Measurements from ENCODE around the gene UVRAG.
"Not testable (repeated sequence)": the region's sequence is repeated elsewhere in the genome, so short reads cannot be mapped to it uniquely, and the experiment has no call there.

Gene UVRAG

DNA sequence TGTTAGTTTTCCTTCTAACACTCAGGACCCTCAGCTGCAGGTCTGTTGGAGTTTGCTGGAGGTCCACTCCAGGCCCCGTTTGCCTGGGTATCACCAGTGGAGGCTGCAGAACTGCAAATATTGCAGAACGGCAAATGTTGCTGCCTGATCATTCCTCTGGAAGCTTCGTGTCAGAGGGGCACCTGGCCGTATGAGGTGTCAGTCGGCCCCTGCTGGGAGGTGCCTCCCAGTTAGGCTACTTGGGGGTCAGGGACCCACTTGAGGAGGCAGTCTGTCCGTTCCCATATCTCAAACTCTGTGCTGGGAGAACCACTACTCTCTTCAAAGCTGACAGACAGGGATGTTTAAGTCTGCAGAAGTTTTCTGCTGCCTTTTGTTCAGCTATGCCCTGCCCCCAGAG is 164.1 kb downstream of the UVRAG start:
- DNase-seq: not testable (repeated sequence)

GRCh38 chr11:75979479-75980027 is 164.5 kb downstream of the UVRAG start:
- not testable (repeated sequence) for DNase-seq

DNA sequence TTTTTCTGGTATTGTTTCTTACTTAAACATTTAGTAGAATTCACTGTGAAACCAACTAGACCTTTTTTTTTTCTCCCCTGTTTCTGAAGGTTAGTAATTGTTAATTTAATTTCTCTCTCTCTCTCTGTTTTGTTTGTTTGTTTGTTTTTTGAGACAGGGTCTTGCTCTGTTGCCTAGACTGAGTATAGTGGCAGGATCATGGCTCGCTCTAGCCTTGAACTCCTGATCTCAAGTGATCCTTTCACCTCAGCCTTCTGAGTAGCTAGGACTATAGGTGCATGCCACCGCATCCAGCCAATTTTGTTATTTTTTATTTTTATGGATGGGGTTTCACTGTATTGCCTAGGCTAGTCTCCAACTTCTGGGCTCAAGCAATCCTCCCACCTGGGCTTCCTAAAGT is 165.0 kb downstream of the UVRAG start:
- no peak for DNase-seq

- no peak for DNase-seq
Measured at GRCh38 chr11:75981546-75981945, 166.5 kb downstream of the UVRAG start.

DNA sequence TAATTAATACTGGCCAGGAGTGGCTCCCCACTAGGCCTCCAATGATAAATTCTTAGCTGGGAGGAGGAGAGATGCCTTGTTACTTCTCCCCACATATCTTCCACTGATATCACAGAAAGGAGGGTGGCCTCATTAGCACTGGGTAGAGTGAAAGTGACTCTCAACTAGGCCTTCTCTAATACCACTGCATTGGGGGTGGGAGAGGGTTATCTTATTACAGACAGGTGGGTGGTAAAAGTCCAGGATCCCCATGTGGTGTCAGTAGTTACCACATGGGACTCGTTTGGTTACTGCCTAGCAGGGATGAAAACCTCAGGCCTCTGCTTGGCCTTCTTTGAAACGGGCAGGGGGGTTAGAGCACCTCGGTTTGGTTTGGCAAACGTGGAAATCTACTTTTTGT is 167.3 kb downstream of the UVRAG start:
- no peak for DNase-seq

DNA sequence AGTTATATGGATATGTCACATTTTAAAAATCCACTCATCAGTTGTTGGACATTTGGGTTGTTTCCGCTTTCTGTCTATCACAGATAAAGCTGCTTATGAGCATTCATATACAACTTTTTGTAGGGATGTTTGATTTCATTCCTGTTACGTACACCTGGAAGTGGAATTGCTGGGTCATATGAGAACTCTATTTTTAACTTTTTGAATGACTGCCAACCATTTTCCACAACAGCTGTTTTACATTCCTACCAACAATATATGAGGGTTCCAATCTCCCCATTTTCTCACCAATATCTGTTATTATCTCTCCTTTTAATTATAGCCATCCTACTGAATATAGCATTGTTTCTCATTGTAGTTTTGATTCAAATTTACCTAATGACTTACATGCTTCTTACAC is 172.0 kb downstream of the UVRAG start:
- DNase-seq: no peak

GRCh38 chr11:75993126-75993525 is 178.1 kb downstream of the UVRAG start:
- no peak for DNase-seq

DNA sequence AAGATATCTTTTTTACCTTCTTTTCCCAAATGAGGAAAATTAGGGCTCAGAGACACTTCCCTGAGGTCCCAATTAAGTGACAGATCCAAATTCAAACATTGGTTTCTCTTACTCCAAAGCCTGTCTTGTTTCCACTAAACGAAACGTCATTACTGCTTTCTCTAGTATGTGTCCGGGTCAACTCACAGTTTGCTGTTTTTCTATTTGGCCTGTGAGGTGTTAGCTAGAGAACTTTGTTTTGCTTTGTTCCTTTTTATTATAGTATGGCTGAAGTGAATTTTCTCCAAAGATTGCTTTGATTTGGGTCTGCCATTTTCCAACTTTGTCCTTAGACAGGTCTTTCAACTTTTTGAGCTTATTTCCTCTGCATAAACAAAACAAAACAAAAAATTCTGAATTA is 179.6 kb downstream of the UVRAG start:
- DNase-seq: no peak

DNA sequence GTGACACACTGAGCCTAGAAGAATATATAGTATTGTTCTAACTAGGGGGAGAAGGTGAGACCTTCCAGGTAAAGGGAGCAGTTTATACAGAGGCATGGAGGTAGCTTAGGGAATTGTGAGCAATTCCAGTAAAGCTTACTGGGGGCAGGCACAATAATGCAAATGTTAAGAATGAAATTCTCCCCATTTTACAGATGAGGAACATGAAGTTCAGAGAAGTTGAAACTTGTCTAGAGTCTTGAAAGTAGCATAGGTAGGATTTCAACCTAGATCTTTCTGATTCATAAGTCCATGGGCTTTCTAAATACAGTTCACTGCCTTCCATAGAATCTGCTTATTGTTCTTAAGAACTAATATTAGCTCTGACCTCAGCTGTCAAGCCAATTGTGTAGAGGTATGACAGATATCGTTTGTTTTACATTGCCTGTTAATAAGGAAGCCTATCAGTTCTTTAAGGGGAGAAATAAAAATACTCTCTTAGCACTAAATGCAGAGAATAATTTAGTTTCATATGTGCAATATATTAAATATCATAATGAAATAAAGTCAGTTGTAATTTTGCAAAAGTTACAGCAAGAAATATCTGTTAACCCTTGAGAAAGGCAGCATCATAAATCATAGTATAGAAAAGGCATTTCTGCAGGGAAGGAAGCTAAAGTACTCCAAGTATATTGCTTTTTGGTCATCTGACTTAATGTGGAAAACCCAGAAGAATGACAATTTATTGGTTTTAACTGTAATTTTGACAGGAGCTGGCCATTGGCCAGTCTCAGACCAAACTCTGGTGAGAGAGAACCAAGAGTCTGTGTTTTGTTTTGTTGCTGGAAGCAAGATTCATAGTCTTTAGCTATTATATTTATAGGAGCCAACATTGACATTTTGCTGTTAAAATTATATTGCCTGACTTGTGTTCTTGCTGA is 181.8 kb downstream of the UVRAG start:
- DNase-seq: no peak

GRCh38 chr11:76004400-76004799 is 189.4 kb downstream of the UVRAG start:
- peak; percentile 5 for DNase-seq

GRCh38 chr11:76005756-76006155 is 190.7 kb downstream of the UVRAG start:
- DNase-seq: no peak

DNA sequence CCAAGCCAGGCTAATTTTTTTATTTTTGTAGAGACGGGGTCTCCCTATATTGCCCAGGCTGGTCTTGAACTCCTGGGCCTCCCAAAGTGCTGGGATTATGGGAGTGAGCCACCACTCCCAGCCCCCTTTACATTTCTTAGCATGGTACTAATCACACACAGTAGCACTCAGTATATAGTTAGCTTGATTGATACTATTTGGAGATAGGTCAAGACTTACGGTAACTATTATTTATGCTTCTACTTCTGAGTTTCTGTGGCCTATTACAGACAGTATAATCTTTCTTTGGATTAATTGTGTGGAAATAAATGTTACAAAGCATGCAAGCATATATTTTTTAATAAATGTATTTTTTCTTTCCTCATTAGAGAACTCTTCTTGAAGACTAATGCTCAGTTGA is 192.2 kb downstream of the UVRAG start:
- no peak for DNase-seq

GRCh38 chr11:76008474-76008873 is 193.5 kb downstream of the UVRAG start:
- no peak for DNase-seq

DNA sequence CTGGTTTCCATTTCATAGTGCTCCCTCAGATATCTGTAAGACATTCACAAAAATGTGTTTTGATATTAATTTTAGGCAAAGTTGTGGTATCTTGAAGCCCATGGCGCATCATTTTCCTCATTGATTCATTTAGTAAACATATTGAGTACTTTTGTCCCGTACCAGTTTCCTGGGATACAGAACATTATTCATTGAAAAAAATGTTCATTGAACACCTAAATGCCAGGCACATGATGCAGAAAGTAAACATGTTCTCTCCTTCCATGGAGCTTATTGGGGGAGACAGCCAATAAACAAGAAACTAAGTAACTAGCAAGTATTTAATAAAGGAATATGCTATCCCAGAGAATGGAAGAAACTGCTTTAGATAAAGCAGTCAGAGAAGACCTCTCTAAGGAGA is 195.0 kb downstream of the UVRAG start:
- DNase-seq: no peak

- DNase-seq: no peak
Measured at GRCh38 chr11:76013526-76013925, 198.5 kb downstream of the UVRAG start.

DNA sequence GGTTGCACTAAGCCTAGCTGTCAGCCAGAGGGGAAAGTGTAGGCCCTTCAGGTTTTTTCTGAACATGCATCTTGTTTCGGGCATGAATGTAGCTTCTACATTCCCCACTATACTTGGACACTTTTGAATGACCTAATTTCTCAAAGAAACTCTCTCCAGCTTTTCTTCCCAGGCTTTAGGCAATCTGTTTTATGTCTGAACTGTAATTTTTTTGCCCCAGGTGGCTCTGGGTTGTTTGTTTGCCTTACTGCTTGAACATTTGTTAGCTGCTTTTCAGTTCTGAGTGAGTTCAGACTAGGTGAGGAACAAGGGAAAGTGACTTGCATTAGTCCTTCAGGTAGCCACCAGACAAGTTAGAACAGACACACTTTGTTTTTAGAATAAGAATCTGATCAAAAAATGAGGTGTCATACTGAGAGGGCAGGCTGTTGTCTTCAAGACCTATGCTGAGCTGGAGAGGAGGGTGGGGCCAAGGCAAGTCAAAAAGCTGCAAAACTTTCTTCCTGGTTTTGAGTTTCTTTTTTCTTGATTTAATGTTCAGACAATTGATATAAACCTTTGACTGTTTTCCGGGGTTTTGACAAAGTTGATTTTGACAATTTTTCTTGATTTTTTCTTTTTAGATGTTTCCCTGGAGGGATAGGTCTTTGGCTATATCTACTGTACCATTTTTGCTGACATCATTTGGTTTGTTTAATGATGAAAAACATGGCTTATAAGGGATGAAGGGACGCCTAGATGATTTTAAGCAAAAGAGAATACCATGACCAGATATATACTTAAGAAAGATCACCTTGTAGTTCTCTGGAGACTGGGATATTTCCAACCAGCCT is 208.4 kb downstream of the UVRAG start:
- DNase-seq: no peak

DNA sequence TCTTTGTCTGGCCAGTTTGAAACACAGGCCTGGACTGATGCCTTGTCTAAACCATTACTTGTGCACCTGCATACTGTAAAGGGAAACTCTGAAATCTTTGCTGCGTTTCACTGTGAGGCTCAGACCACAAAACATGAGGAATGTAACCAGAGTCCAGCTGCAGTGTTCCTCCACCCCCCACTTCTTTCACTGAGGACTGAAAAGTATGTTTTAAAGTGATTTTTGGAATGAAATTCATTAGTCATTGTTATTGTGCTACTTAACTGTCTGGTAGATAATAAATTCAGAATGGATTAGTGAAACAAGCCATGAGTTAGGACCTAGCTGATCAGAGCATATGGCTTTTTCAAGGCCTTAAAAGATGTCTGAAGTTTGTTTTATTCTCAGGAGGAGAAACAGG is 210.1 kb downstream of the UVRAG start:
- DNase-seq: no peak

GRCh38 chr11:76025817-76026216 is 210.8 kb downstream of the UVRAG start:
- DNase-seq: no peak

GRCh38 chr11:76026281-76026680 is 211.3 kb downstream of the UVRAG start:
- DNase-seq: no peak

- no peak for DNase-seq
Measured at GRCh38 chr11:76026862-76027261, 211.9 kb downstream of the UVRAG start.

- DNase-seq: no peak
Measured at GRCh38 chr11:76030286-76030685, 215.3 kb downstream of the UVRAG start.

GRCh38 chr11:76030968-76031590 is 216.1 kb downstream of the UVRAG start:
- no peak for DNase-seq

DNA sequence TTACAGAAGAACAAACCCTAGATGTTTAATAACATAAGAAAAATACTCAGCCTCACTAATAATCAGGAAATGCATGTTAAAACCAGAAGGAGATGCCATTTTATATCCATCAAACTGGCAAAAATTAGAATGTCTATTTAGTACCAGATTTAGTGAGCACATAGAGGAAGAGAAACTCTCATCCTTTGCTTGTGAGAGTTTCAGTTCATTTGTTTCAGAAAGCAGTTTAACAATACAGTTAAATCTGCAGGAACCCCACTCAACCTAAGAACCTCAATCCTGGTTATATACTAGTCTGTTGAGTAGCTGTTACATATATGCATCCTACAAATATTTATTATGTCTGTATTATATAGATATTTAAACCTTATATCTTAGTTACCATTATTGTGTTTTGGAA is 218.7 kb downstream of the UVRAG start:
- DNase-seq: peak; percentile 59
